ENCODE data around the gene MAP7D2.
A peak's percentile ranks its signal among the peaks of the same experiment; 100 is the strongest.
"Not testable (repeated sequence)": the region's sequence is repeated elsewhere in the genome, so short reads cannot be mapped to it uniquely, and the experiment has no call there.

MAP7D2 gene

DNA sequence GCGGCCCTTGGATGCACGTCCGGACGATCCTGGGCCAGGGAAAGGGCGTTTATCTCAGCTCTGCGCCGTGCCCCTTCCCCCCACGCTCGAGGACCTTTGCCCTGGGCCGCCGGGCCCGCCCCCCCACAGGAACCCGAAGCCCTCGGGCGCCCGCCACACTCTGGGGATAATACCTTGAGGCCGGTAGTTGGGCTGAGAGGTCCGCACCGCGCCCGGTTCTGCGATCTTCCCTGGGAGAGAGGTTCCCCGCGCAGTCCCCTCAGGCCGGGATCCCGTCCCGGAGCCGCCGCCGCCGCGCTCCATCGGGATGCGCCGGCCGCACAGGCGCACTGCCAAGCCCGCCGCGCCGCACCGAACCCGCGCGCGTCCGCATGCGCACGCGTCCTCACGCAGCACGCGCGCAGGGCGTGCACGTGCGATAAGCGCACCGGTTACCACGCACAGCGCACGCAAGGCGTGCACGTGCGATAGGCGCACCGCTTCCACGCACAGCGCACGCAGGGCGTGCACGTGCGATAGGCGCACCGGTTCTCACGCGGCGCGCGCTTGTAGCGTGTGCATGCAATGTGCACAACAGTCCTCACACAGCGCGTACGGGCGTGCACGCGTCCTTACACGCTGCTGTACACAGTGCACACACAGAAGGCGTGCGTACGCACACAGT, at the start of gene MAP7D2:
MAP7D2 (minus strand) TSS at position 331 of the 664 bp plus-strand sequence; CDS start at position 303, 28 bp downstream.
- DNase-seq (ENCODE audit: low read depth in 2 of 2, low spot score in 1 of 2) = no peak

DNA sequence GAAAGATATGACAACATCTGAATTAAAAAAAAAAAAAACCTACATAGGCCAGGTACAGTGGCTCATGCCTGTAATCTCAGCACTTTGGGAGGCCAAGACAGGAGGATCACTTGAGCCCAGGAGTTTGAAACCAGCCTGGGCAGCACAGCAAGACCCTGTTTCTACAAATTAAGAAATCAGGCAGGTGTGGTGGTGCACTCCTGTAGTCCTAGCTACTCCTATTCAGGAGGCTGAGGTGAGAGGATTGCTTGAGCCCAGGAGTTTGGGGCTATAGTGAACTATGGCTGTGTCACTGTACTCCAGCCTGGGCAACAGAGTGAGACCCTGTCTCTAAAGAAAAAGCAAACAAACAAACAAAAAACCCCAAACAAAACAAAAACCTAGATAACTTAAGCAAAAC, 45.8 kb upstream of the MAP7D2 start:
- DNase-seq (ENCODE audit: low read depth in 2 of 2, low spot score in 1 of 2) = not testable (repeated sequence)

DNA sequence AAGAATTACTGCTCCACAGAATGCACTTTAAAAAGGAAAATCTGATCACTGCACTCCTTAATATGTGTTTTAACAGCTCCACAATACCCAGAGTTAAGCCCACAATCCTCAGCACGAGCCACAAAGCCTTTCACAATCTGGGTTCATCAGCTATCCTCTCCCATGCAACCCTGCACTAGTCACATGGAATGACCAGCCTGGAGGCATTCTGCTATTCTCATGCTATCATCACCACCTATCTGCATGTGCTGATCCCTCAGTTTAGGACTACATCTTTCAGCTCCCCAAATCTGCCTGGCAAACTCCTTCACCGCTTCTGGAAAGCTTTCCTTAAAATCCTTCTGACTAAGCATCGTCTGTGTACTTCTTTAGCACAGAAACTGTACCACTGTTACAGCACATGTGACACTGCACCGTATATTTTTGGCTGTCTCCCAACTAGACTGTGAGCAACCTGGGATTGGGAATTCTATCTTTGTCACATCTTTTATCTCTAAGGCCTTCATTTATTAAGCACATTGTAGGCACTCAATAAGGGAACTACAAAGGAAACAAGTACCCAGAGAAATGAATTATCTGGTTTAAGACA, 43.2 kb upstream of the MAP7D2 start:
- no peak for DNase-seq (ENCODE audit: low read depth in 2 of 2, low spot score in 1 of 2)

DNA sequence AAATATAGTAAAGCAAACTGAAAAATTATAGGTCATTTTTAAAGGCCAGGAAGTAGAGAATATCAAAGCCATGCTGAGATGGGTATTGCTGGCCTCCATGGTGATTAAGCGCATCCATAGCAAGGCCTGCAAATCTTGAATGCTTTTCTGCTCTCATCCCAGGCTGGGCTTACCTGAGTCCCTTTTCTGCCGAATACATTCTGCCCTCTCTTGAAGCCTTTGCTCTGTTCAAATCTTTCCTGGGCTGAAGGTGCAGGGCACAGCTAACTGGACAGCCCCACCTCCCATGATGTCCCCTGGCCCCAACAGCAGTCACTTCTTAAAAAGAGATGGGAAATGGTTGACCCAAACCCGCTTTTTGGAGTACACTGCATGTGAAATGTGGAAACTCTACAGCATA, 35.0 kb upstream of the MAP7D2 start:
- no peak for DNase-seq (ENCODE audit: low read depth in 2 of 2, low spot score in 1 of 2)

DNA sequence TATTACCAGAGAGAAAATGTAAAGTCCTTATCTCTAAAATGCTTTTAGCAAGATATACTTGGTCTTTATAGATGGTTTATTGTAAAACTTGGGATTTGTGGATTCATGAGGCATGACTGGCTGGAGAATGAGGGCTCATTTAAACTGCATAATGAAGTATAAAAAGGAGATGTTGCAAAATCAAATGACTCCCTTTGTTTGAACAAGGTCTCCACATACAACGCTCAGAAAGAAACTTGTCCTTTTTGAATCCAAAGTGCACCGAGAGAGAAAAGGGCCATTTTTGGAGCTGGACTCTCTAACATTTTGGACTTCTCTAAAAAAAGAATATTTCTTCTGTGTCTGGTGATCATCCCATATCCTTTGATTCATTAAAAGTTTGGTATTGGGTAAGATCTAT, 32.6 kb upstream of the MAP7D2 start:
- no peak for DNase-seq (ENCODE audit: low read depth in 2 of 2, low spot score in 1 of 2)

DNA sequence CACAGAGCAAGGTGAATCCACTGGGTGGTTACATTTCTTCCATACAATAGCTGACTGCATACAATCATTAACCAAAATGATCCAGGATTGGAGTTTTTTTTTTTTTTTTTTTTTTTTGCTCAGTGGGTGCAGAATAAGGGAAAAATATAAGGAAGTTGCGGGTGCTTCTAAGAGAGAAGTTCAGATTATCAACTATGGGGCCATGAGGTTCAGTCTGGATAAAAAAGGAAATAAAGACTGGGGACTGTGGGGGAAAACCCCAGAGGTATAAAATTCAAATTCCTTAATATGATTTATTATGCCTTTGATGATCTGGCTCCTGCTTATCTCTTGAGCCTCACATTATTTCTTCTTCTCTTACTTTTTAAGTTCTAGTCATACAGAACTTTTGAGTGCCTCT, 30.9 kb upstream of the MAP7D2 start:
- no peak for DNase-seq (ENCODE audit: low read depth in 2 of 2, low spot score in 1 of 2)

DNA sequence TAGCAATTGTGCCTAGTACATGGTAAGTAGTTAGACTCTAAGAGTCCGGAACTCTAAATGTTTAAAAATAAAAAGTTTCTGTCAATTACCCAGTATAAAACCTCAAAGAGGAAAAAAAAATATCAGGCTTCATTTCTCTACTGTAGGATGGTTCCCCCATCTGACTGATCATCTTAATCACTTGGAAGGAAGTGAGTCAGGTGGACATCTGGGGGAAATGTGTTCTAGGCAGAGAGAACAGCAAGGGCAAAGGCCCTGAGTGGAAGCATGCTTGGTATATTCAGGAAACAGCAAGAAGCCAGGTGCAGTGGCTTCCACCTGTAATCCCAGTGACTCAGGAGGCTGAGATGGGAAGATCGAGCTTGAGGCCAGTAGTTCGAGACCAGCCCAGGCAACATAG, 27.8 kb upstream of the MAP7D2 start:
- DNase-seq (ENCODE audit: low read depth in 2 of 2, low spot score in 1 of 2) = no peak

DNA sequence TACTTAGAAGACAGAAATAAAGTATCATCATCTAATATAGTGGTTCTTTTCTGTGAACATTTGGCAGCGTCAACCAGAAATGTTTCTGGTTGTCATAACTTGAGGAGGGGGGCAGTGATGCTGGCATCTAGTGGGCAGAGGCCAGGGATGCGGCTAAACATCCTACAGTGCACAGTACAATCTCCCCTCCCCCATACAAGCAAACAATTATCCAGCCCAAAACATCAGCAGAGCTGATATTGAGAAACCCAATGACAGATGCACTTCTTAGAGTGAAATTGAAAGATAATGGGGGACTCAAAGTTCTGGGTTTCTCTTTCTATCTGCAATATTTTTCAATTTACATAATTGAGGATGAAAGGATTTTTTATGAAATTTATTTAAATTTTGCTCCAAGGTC, 26.9 kb upstream of the MAP7D2 start:
- no peak for DNase-seq (ENCODE audit: low read depth in 2 of 2, low spot score in 1 of 2)

DNA sequence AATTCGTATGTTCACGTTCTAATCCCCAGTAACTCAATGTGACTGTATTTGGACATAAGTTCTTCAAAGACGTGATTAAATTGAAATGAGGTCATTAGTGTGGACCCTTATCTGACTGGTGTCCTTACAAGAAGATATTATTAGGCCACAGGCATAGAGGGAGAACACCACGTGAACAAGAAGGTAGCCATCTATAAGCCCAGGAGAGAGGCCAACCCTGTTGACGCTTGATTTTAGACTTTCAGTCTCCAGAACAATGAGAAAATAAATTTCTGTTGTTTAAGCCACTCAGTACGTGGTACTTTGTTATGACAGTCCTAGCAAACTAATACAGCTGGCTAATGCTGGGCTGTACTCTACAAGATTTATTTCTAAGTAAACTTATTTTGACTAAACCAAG, 26.4 kb upstream of the MAP7D2 start:
- DNase-seq (ENCODE audit: low read depth in 2 of 2, low spot score in 1 of 2) = no peak

DNA sequence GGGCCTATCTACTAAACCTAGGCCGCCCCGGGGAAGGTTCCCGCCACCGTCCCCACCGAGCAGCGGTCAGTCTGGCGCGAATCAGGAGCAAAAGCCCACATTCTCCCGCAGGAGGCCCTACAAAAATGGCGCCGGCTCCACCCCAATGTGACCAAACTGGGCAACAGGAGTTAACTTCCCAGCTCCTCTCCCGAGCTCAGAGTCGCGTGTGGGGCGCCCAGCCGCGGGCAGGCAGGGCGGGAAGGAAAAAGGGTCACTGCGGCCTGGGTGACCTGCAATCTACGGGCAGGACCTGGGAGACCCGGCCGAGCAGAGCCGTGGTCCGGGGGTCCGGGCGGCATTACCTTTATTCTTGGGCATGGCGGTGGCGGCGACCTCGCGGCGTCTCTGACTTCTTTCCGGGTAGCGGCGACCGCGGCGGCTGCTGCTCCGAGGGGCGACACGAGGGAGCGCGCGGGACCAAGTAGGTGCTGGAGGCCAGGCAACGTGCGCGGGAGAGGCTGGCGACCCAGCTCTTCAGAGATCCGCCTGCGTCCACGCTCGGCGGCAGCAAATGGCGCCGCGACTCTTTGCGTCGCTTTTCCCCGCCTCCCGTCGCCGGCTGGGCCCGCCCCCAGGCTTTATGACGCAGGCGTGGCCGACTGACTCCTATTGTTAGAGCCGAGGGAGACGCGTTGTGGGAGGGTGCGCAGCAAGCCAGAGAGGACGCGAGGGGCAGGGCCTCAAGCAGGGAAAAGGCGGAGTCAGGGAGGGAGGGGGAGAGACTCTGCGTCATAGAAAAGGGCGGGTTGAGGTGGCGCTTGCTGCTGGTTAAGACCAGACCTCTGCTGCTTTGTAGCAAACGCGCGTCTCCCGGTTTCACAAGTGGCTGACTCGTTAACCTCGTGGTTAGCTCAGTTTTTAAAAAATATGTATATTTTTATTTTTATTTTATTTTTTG, 24.8 kb upstream of the MAP7D2 start, which contains the start of gene EIF1AX:
EIF1AX (minus strand) TSS at position 558 of the 940 bp plus-strand sequence; CDS start at position 360, 198 bp downstream.
- peak; percentile 85 to 98 for DNase-seq (ENCODE audit: low read depth in 2 of 2, low spot score in 1 of 2)

DNA sequence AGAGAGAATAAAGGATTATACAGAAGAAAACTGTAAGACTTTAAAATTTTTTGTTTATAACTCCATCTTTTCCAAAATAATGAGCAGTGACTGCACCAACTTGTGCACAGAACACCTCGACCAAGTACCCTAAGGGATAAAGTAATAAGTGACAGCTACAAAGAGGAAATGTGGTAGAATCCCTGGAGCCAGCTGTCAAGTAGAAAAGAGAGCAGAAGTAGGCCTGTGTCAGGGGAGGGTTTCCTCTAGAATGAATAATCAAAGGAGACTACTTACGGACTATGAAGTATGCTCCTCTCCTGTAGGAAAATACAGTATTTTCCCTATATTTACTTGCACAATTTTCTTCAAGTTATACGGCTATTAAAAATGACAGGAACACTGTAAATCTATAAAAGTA, 23.7 kb upstream of the MAP7D2 start:
- no peak for DNase-seq (ENCODE audit: low read depth in 2 of 2, low spot score in 1 of 2)

DNA sequence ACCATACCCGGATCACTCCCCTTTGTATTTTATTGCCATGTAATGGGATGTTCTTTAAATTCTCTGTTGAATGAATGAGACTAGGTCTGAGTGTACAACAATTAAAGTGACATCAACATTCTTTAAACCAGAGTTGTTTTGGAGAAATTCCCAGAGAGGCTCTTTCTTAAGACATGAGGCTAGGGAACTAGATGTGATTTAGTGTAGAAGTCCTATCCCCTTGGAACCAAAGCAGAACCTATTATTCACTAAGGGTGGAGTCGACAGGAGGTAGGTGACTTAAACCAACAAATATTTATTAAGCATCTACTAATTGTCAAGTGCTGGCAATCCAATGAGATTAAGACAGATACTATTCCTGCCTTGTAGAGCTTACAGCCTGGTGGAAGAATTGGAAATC, 23.3 kb upstream of the MAP7D2 start:
- DNase-seq (ENCODE audit: low read depth in 2 of 2, low spot score in 1 of 2) = no peak

DNA sequence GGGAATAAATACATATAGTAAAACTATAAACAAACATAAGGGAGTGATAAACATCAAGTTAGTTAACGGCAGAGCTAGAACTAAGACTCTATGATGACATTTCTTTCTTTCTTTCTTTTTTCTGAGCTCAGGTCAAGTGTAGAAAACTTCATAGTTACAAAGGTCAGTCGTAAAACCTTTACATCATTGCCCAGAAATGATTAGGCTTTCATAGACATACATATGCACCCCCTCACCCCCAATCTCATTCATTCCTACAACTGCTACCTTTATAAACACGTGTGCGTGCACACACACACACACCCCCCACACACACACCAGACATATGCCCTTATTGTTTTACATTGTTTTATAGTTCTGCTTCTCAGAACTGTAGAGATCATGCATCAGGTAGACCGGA, 19.2 kb upstream of the MAP7D2 start:
- DNase-seq (ENCODE audit: low read depth in 2 of 2, low spot score in 1 of 2) = no peak

DNA sequence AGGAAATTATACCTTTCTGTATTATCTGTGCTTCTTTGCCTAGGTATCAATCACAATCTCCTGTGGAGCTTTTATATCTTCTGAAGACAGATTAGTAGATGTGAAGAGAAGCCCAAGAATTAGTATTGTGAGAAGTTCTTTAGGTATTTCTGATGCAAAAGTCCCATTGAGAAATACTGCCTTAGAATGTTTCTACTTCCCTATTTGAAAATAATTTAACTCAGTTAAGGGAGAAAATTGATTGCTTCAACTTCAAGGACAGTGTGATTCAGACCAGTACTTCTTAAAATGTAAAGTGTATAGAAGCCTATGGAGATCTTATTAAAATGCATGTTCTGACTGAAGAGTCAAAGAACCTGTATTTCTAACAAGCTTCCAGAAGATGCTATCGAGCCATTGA, 16.0 kb upstream of the MAP7D2 start:
- no peak for DNase-seq (ENCODE audit: low read depth in 2 of 2, low spot score in 1 of 2)

DNA sequence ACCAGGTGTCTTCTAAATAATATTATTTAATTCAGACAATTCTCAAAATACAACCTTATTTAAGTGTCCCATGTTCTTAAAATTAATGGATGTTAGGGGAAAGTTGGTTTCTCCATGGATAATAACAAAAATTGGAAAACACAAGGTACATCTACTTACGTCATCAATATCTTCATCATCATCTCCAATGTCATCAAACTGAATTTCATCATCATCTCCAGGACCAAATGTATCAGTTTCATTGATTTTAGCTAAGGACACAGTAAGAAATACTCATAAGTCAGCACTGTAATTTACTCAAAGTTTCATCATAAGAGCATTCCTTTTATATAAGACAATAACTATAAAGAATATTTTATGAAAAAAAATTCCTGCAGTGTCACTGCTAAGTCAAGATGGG, 13.7 kb upstream of the MAP7D2 start:
- no peak for DNase-seq (ENCODE audit: low read depth in 2 of 2, low spot score in 1 of 2)

DNA sequence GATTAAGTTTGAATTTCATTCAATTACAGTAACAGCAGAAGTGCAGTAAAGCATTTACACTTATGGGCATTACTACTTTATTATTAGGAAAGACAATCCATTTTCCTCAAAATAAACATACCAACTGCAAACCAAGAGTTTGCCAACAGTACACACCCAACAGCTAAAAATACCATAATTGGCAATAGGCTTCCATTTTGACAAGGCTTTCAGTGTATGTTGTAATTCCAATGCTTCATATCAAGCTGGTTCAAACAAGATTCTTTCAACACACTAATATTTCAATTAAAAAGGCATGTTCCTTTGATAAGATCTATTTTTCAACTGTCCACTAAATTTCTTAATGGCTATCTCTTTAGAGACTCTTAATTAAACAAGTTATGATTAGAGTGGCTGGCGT, 12.8 kb upstream of the MAP7D2 start:
- DNase-seq (ENCODE audit: low read depth in 2 of 2, low spot score in 1 of 2) = no peak

DNA sequence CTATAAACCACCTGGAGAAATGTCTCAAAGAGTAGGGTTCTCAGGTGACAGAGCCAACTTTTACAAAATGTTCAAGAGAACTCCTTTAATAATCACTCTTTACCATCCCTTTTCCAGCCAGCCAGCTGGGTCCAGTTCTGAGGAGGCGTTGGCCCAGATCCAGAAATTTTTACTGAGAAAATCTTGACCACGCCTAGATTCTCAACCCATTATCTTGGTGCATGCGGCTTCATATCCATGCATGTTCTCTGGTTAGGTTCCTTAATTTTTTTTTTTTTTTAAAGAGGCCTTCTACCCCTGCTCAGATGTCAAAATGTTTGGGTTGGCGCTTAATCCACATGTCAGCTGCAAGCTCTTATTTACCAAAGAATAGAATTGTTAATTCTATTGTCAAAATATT, 12.0 kb upstream of the MAP7D2 start:
- DNase-seq (ENCODE audit: low read depth in 2 of 2, low spot score in 1 of 2) = no peak

DNA sequence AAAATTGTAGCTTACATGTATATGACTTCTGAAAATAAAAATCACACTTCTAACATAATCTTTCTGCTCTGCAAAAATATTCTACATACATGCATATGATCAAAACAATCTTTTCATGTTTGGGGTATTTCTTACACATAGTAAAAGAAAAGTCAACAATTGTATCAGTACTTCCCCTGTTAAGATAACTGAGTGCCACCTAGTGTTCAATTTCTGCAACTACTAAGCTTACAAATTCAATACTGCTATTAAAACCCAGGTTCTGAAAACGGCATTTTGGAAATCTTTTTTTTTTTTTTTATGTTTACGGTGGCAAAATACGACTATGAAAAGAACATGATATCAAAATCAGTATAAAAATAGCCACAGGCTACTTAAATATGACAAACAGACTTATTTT, 10.7 kb upstream of the MAP7D2 start:
- DNase-seq (ENCODE audit: low read depth in 2 of 2, low spot score in 1 of 2) = not testable (repeated sequence)

DNA sequence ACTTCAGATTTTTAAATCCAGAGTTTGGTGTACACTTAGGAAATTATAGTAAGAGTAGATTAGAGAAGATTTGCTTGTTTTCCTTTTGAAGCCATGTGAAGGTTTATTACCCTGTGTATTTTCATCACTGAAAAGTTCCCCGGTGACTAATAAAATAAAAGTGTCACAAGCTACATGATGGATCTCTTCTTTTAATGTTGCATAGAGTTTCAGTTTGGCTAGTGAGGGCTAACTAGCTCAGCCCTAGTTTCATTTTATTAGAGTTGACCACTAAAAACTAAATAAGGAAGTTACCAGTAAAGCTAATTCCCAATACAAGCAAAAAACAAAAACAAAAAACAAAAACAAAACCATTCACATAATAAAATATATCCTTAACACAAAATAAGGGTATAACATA, 10.1 kb upstream of the MAP7D2 start:
- not testable (repeated sequence) for DNase-seq (ENCODE audit: low read depth in 2 of 2, low spot score in 1 of 2)

DNA sequence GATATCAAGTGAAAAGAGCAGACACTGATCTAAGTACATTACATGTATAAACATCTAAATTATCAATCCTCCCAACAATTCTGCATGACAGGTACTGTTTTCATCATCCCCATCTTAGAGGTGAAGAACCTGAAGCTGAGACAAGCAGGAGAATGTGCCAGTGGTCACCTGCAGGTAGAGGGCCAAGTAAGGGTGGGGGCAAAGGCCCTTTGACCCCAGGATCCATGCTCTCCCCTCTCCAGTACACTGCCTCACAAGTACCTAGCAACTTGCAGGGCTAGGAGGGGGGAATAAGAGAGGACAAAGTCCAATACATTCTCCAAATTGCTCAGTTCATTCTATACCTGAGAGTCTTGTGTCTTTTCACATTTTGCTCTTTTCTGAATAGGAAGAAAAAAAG, 8.3 kb upstream of the MAP7D2 start:
- no peak for DNase-seq (ENCODE audit: low read depth in 2 of 2, low spot score in 1 of 2)

DNA sequence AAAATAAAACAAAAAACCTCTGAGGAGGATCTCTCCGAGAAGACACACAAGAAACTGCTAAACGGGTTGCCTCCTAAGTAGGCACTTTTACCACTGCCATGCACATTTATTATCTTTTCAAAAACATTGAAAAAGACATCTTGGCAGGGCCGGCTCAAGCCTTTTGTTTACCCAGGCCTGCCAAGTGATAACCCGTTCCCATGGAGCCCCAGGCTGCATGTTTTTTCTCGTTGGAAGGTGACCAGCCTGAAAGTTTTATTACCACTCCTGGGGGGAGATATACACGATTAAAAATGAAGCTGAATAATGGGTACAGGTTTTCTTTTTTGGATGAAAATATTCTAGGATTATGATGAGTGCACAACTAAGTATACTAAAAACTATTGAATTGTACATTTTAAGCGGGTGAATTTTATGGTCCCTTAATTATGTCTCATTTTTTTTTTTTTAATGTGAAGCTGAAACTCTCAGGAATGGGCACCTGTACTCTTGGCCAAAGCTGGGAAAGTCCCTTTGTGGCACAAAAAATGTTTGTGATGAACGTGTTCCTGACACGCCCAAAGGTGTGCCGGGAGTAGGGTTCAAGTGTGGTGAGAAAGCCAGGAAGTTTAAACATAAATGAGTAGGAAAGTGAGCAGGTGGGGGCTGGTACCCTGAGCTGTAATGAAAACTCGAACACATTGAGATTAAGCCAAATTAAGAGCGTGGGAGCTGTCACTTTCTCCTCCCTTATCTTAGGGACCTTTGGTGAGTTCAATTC, 1.5 kb upstream of the MAP7D2 start:
- no peak for DNase-seq (ENCODE audit: low read depth in 2 of 2, low spot score in 1 of 2)

Data from stimulated activated CD8-positive, alpha-beta memory T cell treated with anti-CD3 and anti-CD28 coated beads, Interleukin-4, amount 100 ng/mL, for 4 hours (primary cell).